Aorta (tissue), 5 donors: Measurements from ENCODE around the gene CEP295NL. TPM values are rescaled to one million over a fixed set of nuclear protein-coding genes. Genes with fewer than 3 reads are reported as not detected.
"Not testable (repeated sequence)": the region's sequence is repeated elsewhere in the genome, so short reads cannot be mapped to it uniquely, and the experiment has no call there.

Source experiments
- ATAC-seq: fragments of 200-7000 bp; cut with Tn5 transposase; one replicate; pipeline ENCODE4 v1.9.1; 2022; ENCODE audit warnings: moderate library complexity; ENCODE audit not compliant: low FRiP score
- DNase-seq, 2 donors: peaks; one replicate each; pipeline ENCODE4 v3.0.0-alpha.2; 2020
- H3K27ac ChIP-seq, 2 donors: one replicate each; pipeline ENCODE4 v1.5.1; 2013; ENCODE audit warnings: low read length in 2 of 2, mild to moderate bottlenecking in 2 of 2, moderate library complexity in 2 of 2, control low read depth in 1 of 2, inconsistent platforms in 1 of 2, low read depth in 1 of 2
- H3K27me3 ChIP-seq, 2 donors: one replicate each; pipeline ENCODE4 v1.6.1; 2013; ENCODE audit warnings: control low read depth in 1 of 2, low read length in 1 of 2, mild to moderate bottlenecking in 1 of 2, moderate library complexity in 1 of 2; ENCODE audit not compliant: insufficient read depth in 2 of 2, control insufficient read depth in 1 of 2
- H3K36me3 ChIP-seq, 2 donors: one replicate each; pipeline ENCODE4 v1.6.1; 2013; ENCODE audit warnings: control low read depth in 1 of 2, low read length in 1 of 2, mild to moderate bottlenecking in 1 of 2; ENCODE audit not compliant: insufficient read depth in 2 of 2, control insufficient read depth in 1 of 2
- H3K4me1 ChIP-seq, 2 donors: one replicate each; pipeline ENCODE4 v1.6.1; 2013; ENCODE audit warnings: low read length in 2 of 2, control low read depth in 1 of 2, mild to moderate bottlenecking in 1 of 2, moderate library complexity in 1 of 2; ENCODE audit not compliant: insufficient read depth in 2 of 2, control insufficient read depth in 1 of 2
- H3K4me3 ChIP-seq, 2 donors: one replicate each; pipeline ENCODE4 v1.5.1; 2013; ENCODE audit warnings: low read length in 2 of 2, control low read depth in 1 of 2, mild to moderate bottlenecking in 1 of 2
- H3K9me3 ChIP-seq: one replicate; pipeline ENCODE4 v1.6.1; 2013; ENCODE audit warnings: mild to moderate bottlenecking, low read length; ENCODE audit not compliant: control insufficient read depth
- WGBS, 2 donors: extraction: QIAGEN DNeasy Blood & Tissue Kit; methylation state at CpG; one replicate each; pipeline ENCODE4 v1.1.7; 2013; 5-methylcytosine and 5-hydroxymethylcytosine counted together
- intact Hi-C, 2 donors: fragments of 100-400 bp; cut with DNase I; formaldehyde crosslinking; loops; one replicate each; pipeline versions ENCODE4 v1.14.2 to v1.15.0; 2022
- polyA plus RNA-seq, 2 donors: library from polyadenylated mRNA; stranded (reverse); fragments of 200-250 nt; gene quantifications; one replicate each; pipeline ENCODE4 v1.2.3, GENCODE V29; 2013
- total RNA-seq, 2 donors: library from RNA; stranded (reverse); fragmentation: NEBNext Ultra II Directional; extraction: Animal tissue kit (Norgen Biotek cat#: 25700); gene quantifications; one replicate each; pipeline ENCODE4 v1.2.1, GENCODE V29; 2021
- donor health status: healthy with polysubstance abuse.
- donor health status: Bipolar disorder and iron deficiency.
- donor health status: DM: no; HTN: no; CAD: no.
- donor health status: DM: no; HTN: no; CAD: no.
- donor health status: DM: yes; HTN: yes; CAD: no.

Gene CEP295NL
- total and polyA plus RNA-seq, 4 donors: 0.25 to 13.9 (median 5.4) TPM

- no peaks in the 10 kb centered on the region for H3K27me3 ChIP-seq
- DNase-seq: no peak
- WGBS, 2 donors: 61 to 63% methylated on average over 8 of the region's 8 CpGs
- no peak overlapping the region for H3K4me3 ChIP-seq
- H3K4me1 ChIP-seq: no peaks in the 10 kb centered on the region
- no peaks in the 10 kb centered on the region for H3K9me3 ChIP-seq
- intact Hi-C loops: no loop called here
- no peaks in the 10 kb centered on the region for H3K36me3 ChIP-seq
- no peak for ATAC-seq
- no peak overlapping the region for H3K27ac ChIP-seq
These were observed 9.1 kb upstream of the CEP295NL start for GRCh38 chr17:78912082-78912481.

- H3K4me1 ChIP-seq, H3K27ac ChIP-seq, ATAC-seq, DNase-seq, H3K4me3 ChIP-seq, H3K36me3 ChIP-seq, intact Hi-C loops, H3K27me3 ChIP-seq, H3K9me3 ChIP-seq: not testable (repeated sequence)
- WGBS, 2 donors: 83 to 88% methylated on average over 7 of the region's 7 CpGs
These were observed 8.5 kb upstream of the CEP295NL start for GRCh38 chr17:78911543-78911942.

- H3K4me1 ChIP-seq: no peaks in the 10 kb centered on the region
- DNase-seq: peak in 1 of 2 donors; percentile 79
- peak; percentile 24 for ATAC-seq
- H3K4me3 ChIP-seq: no peak overlapping the region
- no peaks in the 10 kb centered on the region for H3K36me3 ChIP-seq
- WGBS, 2 donors: 73 to 75% methylated on average over 11 of the region's 11 CpGs
- H3K27ac ChIP-seq: no peak overlapping the region
- H3K9me3 ChIP-seq: no peaks in the 10 kb centered on the region
- no peaks in the 10 kb centered on the region for H3K27me3 ChIP-seq
- intact Hi-C loops: no loop called here
These were observed 7.7 kb upstream of the CEP295NL start for GRCh38 chr17:78910497-78911284.

GRCh38 chr17:78908426-78908825 is 5.4 kb upstream of the CEP295NL start:
- Histone ChIP-seq H3K4me1 (no peaks in the 10 kb centered on the region), H3K4me3 (no peak overlapping the region), H3K36me3 (peaks cover 0 to 2% of the 10 kb centered on the region in 2 donors), H3K27ac (no peak overlapping the region), H3K9me3 (no peaks in the 10 kb centered on the region), H3K27me3 (no peaks in the 10 kb centered on the region)
- 58 to 61% methylated on average over 4 of the region's 4 CpGs for WGBS, 2 donors
- DNase-seq (no peak), ATAC-seq (no peak)
- intact Hi-C loops: no loop called here

GRCh38 chr17:78905541-78905940 is 2.5 kb upstream of the CEP295NL start:
- no peaks in the 10 kb centered on the region for H3K9me3 ChIP-seq
- no peaks in the 10 kb centered on the region for H3K27me3 ChIP-seq
- ATAC-seq (no peak), DNase-seq (no peak)
- no peaks in the 10 kb centered on the region for H3K4me1 ChIP-seq
- intact Hi-C loops: no loop called here
- peaks cover 0 to 4% of the 10 kb centered on the region in 2 donors for H3K36me3 ChIP-seq
- H3K4me3 ChIP-seq: no peak overlapping the region
- WGBS, 2 donors: 83% methylated on average over 7 of the region's 7 CpGs
- no peak overlapping the region for H3K27ac ChIP-seq

- ATAC-seq (no peak), DNase-seq (no peak)
- intact Hi-C loops: no loop called here
- Histone ChIP-seq H3K4me3 (no peak overlapping the region), H3K27ac (no peak overlapping the region), H3K27me3 (no peaks in the 10 kb centered on the region), H3K9me3 (no peaks in the 10 kb centered on the region), H3K36me3 (peaks cover 0 to 4% of the 10 kb centered on the region in 2 donors), H3K4me1 (no peaks in the 10 kb centered on the region)
- 87 to 88% methylated on average over 6 of the region's 6 CpGs for WGBS, 2 donors
These were observed 2.1 kb upstream of the CEP295NL start for GRCh38 chr17:78905116-78905515.

- no peaks in the 10 kb centered on the region for H3K9me3 ChIP-seq
- no peak overlapping the region for H3K27ac ChIP-seq
- H3K4me1 ChIP-seq: no peaks in the 10 kb centered on the region
- no peaks in the 10 kb centered on the region for H3K27me3 ChIP-seq
- peaks cover 0 to 4% of the 10 kb centered on the region in 2 donors for H3K36me3 ChIP-seq
- 77 to 83% methylated on average over 9 of the region's 9 CpGs for WGBS, 2 donors
- intact Hi-C loops: no loop called here
- H3K4me3 ChIP-seq: no peak overlapping the region
- ATAC-seq: no peak
- no peak for DNase-seq
These were observed 1.4 kb upstream of the CEP295NL start for GRCh38 chr17:78904371-78904770.

GRCh38 chr17:78902231-78902630 is 770 bp downstream of the CEP295NL start:
- H3K36me3 ChIP-seq, H3K4me3 ChIP-seq, DNase-seq, H3K27ac ChIP-seq, H3K9me3 ChIP-seq, intact Hi-C loops, ATAC-seq, H3K27me3 ChIP-seq, H3K4me1 ChIP-seq: not testable (repeated sequence)
- 91 to 93% methylated on average over 8 of the region's 8 CpGs for WGBS, 2 donors

- Histone ChIP-seq H3K27ac (no peak overlapping the region), H3K4me1 (peaks cover 0 to 2% of the 10 kb centered on the region in 2 donors)
- intact Hi-C loops: no loop called here
These were observed 1.2 kb downstream of the CEP295NL start for GRCh38 chr17:78901806-78902205.

More at GRCh38 chr17:78901806-78902205, 1.2 kb downstream of the CEP295NL start:
- no peaks in the 10 kb centered on the region for H3K9me3 ChIP-seq
- no peak overlapping the region for H3K4me3 ChIP-seq
- DNase-seq (no peak), ATAC-seq (no peak)
- H3K27me3 ChIP-seq: no peaks in the 10 kb centered on the region
- peaks cover 0 to 4% of the 10 kb centered on the region in 2 donors for H3K36me3 ChIP-seq
- 86 to 87% methylated on average over 10 of the region's 10 CpGs for WGBS, 2 donors
